DMS53 treated with DMSO at 0.1 percent for 48 hours (cell line): Measurements from ENCODE around the gene OR10A3.
"Not testable (repeated sequence)": the region's sequence is repeated elsewhere in the genome, so short reads cannot be mapped to it uniquely, and the experiment has no call there.

Source experiments
- DNase-seq: peaks from one replicate; lab custom pipeline; 2025; ENCODE audit not compliant: unreplicated experiment; lab: John Stamatoyannopoulos, UW

The OR10A3 gene, protein sequence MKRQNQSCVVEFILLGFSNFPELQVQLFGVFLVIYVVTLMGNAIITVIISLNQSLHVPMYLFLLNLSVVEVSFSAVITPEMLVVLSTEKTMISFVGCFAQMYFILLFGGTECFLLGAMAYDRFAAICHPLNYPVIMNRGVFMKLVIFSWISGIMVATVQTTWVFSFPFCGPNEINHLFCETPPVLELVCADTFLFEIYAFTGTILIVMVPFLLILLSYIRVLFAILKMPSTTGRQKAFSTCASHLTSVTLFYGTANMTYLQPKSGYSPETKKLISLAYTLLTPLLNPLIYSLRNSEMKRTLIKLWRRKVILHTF

DNA sequence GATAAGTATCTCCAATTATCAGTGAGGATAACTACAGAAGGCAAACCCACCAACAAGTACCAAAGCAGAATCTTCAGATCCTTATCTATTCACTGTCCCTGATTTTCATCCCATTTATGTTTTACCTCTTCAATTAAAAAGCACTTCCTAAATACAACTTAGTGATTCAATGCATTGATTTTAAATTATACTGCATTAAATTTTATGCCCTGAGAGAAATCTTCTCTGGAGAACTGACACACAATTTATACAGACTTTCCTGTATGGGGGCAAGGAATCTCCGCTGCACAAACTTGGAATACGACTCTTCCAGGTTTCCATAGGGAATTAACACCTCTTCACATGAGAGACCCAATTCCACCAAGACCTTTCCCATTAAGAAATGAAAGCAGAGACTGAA is at the start of gene OR10A3:
TSS of gene OR10A3 (minus strand) at position 101 of the 400 bp plus-strand sequence. CDS start 2,188 bp downstream, outside the sequence.
- DNase-seq = no peak

DNA sequence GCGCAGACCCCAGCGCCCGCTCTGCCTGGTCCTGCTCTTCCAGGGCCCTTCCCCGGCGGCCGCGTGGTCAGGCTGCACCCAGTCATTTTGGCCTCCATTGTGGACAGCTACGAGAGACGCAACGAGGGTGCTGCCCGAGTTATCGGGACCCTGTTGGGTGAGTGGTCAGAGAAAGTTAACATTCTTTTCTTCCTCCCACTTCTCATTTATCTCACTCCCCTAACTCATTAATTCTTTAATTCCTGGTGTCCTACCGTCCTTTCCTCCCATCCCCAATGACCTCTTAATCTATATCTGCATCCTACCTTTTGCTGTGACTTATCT is 46.0 kb upstream of the OR10A3 start:
- not testable (repeated sequence) for DNase-seq

DNA sequence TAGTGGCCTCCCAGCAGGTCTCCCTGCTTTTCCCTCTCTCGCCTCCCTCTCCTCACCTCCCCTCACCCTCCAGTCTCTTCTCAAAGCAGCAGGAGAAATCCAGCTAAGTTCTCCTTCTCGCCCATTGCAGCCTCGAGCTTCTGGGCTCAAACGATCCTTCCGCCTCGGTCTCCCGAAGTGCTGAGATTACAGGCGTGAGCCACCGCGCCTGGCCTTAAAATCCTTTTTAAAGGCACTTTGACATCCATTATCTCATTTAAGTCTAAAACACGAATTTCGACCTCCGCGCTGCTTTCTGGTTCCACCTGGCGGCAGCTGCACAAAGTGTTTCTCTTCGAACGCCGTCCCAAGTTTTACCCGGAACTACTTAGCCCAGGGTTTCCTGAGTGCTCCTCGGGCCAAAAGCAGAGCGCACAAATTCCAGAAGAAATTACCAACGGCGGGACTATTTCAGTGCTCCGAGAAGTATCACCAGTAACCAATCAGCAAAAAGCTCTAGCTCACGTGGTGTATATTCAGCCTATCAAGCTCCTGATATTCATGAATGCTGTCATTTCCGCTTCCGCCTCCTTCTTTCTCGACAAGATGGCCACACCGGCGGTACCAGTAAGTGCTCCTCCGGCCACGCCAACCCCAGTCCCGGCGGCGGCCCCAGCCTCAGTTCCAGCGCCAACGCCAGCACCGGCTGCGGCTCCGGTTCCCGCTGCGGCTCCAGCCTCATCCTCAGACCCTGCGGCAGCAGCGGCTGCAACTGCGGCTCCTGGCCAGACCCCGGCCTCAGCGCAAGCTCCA is 45.5 kb upstream of the OR10A3 start, which contains the start of gene EIF3F:
TSS of gene EIF3F (plus strand) at position 570 of the 792 bp plus-strand sequence. CDS start at position 586, 16 bp downstream.
- DNase-seq = peak; percentile 99

DNA sequence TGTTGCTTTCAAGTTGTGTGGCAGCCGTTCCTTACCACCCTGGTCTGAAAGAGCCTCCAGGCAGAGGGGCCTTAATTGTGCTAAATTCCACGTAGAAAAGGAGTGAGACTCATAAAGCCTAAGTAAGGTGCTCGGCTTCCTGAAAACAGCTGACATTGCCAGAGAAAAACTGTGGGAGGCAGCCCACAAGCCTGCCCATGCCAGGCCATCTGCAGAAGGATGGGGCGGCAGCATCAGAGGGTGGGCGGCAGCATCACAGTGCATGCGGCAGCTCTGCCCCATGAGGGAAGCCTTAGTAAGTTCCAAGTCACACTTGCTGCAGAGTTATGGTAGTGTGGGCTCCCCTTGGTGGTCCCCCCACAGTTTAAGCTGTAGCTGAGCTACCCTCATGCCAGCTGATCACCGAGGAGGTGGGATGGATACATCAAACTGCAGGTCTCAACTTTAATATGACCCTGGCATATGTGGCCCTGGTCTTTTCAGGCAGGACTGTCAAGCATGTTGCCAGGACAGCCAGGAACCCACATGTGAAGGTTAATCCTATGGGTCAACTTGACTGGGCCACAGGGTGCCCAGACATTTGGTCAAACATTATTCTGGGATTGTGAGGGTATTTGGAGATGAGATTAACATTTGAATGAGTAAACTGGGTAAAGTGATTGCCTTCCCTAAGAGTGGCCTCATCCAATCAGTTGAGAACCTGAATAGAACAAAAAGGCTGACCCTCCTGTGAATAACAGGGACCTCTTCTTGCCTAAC is 42.5 kb upstream of the OR10A3 start:
- no peak for DNase-seq

- DNase-seq = no peak
Observed at GRCh38 chr11:7982582-7983119, 41.1 kb upstream of the OR10A3 start.

DNA sequence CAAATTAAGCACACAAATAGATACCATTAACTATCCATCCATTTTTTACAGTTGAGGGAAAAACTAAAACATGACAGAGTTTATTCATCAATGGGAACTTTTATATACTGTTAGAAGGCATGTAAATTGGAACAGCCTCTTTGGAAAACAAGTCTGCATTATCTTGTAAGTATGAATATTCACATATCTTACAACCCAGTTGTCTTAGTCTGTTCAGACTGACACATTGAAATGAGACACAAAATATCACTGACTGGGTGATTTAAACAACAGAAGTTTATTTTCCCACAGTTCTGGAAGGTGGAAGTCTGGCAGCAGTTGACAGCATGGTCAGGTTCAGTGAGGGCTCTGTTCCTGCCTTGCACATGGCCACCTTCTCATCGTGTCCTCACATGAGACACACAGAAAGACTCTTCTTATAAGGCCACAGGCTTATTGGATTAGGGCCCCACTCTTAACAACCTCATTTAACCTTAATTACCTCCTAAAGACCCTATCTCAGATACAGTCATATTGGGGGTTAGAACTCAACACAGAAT is 40.2 kb upstream of the OR10A3 start:
- DNase-seq = no peak

GRCh38 chr11:7977232-7977917 is 35.9 kb upstream of the OR10A3 start:
- DNase-seq = no peak

DNA sequence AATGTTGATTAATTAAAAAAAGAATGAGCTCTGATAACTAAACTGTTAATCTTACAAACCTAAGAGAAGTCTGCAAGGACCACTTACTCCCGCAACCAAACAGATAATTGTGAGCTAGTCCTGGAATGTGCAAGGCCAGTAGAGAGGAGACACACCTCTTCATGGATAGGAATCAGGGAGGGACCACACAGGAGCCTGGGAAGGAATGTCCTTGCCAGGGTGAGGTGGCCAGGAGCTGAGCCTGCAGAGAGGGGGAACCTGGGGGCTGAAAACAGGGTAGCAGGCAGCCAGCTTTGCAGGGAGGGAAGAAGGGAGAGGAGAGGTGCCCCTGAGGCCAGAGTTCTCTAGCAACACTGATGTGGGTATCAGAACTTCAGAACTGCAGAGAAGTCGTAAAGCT is 33.2 kb upstream of the OR10A3 start:
- no peak for DNase-seq

GRCh38 chr11:7973011-7973410 is 31.5 kb upstream of the OR10A3 start:
- DNase-seq = no peak

GRCh38 chr11:7971846-7972245 is 30.3 kb upstream of the OR10A3 start:
- no peak for DNase-seq

GRCh38 chr11:7969756-7970646 is 28.5 kb upstream of the OR10A3 start:
- DNase-seq = no peak

- DNase-seq = no peak
Observed at GRCh38 chr11:7968686-7969085, 27.2 kb upstream of the OR10A3 start.

DNA sequence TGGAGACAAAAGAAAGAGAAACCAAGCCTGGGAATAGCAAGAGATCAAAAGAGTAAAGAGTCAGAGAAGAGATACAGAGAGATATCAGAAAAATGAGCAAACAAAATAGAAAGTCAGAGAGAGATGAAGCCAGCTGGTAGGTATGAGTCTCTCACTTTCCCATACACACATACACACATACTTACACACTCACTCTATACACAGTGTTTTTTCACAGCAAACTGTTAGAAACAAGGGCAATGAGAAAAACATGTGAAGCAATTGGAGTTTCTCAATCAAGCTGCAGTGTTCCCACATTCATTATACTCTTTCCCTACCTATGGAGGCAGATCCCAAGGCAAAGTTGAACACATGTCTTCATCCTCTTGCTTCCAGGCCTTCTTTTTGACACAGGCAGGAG is 26.3 kb upstream of the OR10A3 start:
- DNase-seq = no peak

DNA sequence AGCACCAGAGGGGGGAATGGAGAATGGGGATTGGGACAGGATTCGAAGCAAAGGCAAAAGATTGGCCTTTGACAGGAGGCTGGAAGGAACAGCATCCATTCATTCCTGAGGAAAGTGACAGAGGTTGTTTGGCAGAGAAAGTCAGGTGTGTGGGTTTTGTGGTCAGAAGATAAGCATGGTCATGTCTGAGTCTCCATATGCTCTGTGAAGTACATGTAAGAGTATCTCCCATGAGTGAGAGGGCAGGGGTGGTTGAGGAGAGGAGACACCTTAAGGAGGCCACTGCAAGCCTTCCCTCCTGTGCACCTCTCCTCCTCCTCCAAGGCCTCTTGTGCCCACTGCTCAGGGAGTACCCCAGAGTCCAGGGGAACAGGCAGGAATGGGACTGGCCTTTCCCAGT is 25.6 kb upstream of the OR10A3 start:
- no peak for DNase-seq

GRCh38 chr11:7965386-7965785 is 23.9 kb upstream of the OR10A3 start, which contains the start of gene NLRP10:
Gene NLRP10, minus strand, starts transcription at chr11:7965447. Its CDS starts 1,952 bp downstream, at chr11:7963495.
- no peak for DNase-seq

DNA sequence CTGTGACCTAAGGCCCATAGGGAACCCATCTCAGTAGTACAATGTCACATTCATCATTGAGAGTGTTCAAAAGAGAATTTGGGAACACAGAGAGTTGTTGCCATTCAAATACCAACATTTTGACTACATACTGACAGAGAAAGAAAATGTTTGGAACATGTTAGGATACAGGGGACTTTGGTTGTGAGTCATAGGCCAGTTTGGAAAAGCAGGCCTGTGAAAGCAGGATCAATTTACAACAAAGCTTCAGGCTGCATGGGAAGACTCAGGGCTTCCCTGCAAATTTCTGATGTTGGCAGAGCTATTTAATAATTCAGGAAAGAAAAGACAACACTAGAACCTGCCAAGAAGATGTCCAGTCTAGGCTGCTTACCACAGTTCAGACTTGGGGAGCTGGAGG is 23.4 kb upstream of the OR10A3 start:
- DNase-seq = no peak

DNA sequence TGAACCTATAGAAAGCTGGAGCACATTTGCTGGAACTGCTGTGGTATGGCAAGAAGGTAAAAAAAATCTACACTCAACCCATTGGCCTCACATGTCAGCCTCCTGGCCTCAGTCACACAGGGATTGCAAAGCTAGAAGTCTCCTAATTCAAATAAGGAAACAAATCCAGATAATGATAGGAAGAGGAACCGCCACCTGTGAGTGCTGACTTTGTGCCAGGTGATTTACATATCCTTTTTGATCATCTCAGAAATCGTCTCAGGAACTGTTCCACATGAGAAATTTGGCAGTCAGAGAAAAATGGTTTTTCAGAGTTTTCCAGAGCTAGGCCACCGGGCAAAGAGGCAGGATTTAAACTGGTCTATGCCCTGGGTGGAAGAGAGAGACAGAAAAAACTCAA is 22.8 kb upstream of the OR10A3 start:
- DNase-seq = no peak

- DNase-seq = peak; percentile 80
Observed at GRCh38 chr11:7955191-7955590, 13.7 kb upstream of the OR10A3 start.

DNA sequence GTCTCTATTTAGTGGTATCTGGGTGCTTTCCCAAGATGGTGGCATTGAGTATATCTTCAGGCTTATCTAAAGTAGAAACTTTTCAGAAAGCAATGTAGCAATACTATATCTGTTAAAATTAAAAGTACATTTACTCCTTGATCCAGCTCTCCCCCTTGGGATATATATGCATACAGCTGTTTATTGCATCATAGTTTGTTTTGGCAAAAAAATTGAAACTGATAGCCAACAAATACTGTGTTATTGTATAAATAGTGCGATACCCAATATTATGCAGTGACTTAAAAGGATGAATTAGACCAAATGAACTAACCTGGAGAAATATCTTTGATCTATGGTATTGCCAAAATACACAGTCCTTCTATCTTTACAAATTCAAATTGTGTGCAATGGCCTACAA is 8.4 kb upstream of the OR10A3 start:
- DNase-seq = no peak
